GM18907 (cell line): Measurements from ENCODE around the gene CENPB.

Source experiments
- ATAC-seq: cut with Tn5 transposase; IDR thresholded peaks from one replicate; pipeline ENCODE4 v1.9.1; 2021; ENCODE audit warnings: mild to moderate bottlenecking, moderate library complexity; ENCODE audit not compliant: unreplicated experiment

CENPB gene

DNA sequence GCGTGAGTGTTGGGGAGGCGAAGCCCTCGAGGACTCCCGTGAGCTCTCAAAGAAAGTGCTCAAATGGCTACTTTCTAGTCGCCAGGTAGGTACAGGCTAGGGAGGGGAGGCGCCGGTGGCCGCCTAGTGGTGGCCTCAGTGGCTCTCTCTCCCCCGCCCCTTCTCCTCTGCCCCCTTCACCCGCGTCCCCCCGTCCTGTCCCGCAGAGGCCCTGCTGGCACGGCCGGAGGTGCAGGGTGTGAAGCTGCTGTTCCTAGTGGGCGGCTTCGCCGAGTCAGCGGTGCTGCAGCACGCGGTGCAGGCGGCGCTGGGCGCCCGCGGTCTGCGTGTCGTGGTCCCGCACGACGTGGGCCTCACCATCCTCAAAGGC, 35.2 kb downstream of the CENPB start:
- no peak for ATAC-seq

GRCh38 chr20:3749689-3750531, 36.6 kb downstream of the CENPB start:
- no peak for ATAC-seq

GRCh38 chr20:3749087-3749688, 37.4 kb downstream of the CENPB start:
- no peak for ATAC-seq

DNA sequence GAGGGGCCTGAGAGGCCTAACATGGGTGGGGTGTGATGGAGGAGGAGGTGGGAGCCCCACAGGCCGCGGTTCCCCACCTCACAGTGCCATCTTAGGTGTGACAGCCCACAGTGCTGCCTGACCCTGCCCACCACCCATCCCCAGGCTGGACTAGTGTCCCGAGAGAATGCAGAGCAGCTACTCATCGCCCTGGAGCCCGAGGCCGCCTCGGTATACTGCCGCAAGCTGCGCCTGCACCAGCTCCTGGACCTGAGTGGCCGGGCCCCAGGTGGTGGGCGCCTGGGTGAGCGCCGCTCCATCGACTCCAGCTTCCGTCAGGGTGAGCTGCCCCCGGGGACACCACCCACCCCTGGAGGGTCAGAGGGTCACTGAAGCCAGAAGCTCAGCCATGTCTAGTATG, 38.5 kb downstream of the CENPB start:
- ATAC-seq: no peak

DNA sequence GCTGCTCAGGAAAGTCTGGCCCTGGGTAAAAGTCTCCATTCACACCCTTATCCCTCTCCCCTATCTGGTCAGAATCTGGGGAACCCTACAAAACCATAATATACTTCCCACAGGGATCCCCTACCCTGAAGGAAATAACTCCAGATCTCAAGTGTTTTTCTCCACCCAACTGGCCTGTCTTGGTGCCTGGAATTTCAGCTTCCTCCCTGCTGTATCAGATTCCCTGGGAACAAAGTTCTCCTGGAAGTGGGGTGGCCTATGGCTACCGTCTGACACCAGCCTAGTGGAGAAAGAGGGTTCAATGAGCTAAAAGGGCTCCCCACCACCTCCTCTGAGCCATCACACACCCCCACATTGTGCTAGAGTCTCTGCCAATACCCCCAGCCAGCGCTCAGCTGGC, 39.1 kb downstream of the CENPB start:
- ATAC-seq: no peak

DNA sequence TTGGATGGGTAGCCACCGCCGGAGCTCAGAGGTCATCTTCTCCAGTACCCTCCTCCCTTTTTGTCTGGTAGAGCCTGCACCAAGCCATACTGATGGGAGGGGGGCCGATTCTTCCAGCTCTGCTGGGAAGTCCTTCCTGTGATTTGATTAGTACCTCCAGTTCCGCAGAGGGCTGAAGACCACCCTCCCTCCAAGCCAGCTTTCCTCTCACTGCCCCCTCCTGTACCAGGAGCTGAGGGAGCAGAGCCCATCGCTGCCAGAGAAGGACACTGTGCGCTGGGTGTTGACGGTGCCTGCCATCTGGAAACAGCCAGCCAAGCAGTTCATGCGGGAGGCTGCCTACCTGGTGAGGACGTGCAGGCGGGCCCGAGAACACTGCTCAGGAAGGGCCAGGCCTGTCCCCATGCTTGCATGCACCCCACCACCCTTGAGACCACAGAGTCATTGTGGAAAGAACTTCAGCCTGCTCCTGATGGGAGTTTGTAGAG, 40.8 kb downstream of the CENPB start:
- ATAC-seq: no peak

DNA sequence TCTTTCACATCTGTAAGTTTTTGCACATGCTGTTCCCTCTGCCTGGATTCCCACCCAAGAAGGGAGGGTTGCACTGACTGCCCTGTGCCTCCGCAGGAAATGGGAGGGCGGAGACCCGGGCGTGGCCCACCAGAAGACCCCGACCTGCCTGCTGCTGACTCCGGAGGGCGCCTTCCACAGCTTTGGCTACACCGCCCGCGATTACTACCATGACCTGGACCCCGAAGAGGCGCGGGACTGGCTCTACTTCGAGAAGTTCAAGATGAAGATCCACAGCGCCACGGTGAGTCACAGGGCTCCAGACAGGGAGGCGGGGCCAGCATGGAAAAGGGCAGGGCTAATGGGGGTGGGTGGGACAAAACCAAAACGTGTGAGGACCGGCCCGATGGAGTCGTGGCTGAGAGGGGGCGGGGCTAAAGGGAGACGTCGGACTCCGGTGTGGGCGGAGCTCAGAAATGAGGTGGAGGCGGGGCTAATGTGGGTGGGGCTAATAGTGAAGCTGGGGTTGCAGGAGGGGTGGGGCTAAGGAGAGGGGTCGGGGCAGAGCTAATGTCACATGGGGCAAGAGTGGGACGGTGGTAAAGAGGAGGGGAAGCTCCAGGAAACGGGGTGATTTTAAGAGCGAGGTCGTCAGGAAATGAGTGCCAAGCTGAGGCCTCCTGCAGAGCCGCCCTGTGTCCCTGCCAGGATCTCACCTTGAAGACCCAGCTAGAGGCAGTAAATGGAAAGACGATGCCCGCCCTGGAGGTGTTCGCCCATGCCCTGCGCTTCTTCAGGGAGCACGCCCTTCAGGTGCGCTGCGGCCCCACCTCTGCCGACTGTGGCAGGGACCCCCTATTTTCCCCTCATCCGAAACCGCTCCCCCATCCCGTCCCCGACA, 41.5 kb downstream of the CENPB start:
- ATAC-seq: no peak

GRCh38 chr20:3744037-3744436, 42.5 kb downstream of the CENPB start:
- ATAC-seq: no peak

DNA sequence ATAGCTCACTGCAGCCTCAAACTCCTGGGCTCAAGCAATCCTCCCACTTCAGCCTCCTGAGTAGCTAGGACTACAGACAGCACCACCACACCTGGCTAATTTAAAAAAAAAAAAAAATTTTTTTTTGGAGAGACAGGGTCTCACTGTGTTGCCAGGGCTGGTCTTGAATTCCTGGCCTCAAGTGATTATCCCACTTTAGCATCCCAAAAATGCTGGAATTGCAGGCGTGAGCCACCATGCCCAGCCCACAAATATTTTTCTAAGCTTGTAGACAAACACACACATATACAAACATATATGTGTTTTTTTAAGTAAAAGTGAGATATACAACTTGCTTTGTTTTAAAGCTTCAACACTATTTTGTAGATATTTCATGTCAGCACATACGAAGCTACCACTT, 43.3 kb downstream of the CENPB start:
- ATAC-seq: no peak

DNA sequence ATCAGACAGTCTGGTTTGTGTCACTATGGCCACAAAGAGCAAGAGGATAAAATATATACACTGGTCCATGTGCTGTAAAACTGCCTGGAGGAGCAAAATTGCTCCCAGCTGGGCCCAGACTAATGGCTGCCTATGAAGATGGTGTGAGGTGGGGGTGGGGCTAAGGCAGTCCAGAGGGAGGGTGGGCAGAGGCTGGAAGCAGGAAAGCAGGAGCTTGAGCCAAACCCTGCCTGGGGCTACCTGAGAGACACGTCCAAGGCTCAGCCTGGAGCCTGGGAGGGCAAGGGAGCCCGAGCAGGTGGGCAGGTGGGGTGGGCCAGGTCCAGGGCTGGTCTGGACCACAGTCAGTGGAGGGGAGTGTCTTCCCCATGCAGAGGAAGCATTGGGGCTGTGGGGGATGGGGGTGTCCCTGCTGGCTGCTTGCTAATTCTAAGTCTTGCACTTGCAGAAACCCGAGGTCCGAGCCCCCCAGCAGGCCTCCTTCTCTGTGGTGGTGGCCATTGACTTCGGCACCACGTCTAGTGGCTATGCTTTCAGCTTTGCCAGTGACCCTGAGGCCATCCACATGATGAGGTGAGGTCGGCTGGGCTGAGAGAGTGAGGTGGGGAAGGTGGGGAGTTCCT, 44.6 kb downstream of the CENPB start:
- no peak for ATAC-seq

DNA sequence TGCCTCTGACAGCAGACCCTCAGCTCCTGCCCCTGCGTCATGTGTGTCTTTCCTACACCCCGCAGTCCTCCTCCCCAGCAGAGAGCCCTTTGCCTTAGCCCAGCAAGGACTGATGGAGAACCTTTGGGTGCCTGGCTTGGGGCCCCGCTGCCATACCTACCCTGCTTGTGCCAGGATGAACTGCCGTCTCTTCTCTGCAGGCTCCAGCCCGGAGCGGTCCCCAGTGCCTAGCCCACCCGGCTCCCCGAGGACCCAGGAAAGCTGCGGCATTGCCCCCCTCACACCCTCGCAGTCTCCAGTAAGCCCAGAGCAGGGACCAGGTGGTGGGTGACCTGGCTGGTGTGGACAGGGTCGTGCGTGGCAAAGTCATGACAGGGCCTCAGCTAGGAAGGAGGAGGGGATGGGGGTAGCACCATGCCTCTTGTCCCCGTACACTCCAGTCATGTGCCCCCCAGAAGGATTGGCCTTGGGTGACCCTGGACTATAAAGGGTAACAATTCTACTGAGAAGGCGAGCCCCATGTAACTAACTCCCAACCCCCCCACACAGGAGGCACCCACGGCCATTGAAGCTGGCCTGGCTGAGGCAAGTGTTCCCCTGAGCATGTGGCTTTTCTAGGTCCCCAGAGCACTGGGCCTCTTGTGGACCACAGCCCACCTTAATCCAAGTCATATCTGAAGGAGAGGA, 45.8 kb downstream of the CENPB start:
- ATAC-seq: no peak

DNA sequence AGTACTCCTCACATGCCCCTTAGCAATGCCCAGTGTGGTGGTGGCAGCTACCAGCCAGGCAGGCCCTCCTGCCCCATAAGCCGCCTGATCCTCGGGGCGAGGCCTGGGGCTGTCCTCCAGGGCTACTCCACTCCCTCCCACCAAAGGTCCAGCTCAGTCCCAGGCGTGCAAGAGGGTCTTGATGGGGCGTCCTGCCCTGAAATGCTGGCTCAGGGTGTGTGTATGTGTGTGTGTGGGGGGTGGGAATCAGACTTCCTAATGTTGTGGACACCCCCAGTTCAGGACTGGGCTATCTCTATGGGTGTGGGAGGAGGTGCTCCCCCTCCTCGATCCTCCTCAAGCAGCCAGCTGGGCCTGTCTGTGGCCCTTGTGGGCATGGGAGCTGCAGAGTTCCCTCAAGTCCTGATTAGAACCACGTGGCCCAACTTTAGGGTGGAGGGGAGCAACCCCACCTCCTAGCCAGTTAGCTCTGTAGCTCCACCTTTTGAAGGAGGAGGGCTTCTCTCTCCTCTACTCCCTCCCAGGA, 46.6 kb downstream of the CENPB start:
- ATAC-seq: no peak

DNA sequence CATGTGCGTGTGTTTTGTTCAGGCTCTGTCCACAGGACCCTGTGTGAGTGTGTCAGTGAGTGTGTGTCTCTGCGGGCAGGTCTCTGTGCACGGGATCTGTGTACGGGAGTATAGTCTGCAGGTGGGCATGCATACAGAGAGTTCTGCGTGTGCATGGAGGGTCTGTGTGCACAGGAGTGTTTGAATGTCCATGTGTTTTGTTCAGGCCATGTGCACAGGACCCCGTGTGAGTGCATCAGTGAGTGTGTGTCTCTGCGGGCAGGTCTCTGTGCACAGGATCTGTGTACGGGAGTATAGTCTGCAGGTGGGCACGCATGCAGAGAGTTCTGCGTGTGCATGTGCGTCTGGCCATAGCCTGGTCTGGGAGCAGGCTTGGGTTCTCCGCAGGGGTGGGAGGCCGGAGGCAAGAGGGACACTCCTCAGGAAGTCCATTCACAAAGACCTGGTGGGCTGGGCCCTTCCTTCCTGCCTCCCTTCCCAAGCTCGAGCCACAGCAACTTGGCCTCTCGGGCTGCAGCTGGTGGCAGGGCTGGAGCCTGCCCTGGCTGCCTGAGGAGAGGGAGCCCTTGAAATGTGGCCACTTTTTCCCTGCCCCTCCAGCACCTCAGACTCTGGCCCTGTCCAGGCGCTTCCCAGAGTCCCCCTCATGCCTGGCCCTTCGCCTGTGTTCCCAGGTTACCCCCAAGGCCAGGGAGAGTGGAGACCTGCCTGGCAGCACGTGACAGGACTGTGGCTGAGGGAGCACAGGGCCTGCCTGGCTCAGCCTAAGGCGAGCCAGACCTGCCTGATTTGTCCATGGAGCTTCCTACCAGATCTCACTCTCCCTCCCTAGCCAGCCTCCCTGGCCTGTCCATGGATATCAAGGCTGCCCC, 47.2 kb downstream of the CENPB start:
- no peak for ATAC-seq

- no peak for ATAC-seq
Observed at GRCh38 chr20:3738111-3739053, 48.2 kb downstream of the CENPB start.

GRCh38 chr20:3735768-3736167, 50.8 kb downstream of the CENPB start:
- no peak for ATAC-seq

- ATAC-seq: no peak
Observed at GRCh38 chr20:3734111-3734843, 52.3 kb downstream of the CENPB start.
